Cardiac ventricle fibroblast (primary cell): ENCODE measurements around the gene DNAH6. TPM values are rescaled to one million over a fixed set of nuclear protein-coding genes. Genes with fewer than 3 reads are reported as not detected.

Source experiments
- total RNA-seq: library from RNA; depleted of rRNA; stranded (reverse); fragments of >200 nt; gene quantifications from 2 replicates; pipeline ENCODE4 v1.2.3, GENCODE V29; 2015

Gene DNAH6, protein sequence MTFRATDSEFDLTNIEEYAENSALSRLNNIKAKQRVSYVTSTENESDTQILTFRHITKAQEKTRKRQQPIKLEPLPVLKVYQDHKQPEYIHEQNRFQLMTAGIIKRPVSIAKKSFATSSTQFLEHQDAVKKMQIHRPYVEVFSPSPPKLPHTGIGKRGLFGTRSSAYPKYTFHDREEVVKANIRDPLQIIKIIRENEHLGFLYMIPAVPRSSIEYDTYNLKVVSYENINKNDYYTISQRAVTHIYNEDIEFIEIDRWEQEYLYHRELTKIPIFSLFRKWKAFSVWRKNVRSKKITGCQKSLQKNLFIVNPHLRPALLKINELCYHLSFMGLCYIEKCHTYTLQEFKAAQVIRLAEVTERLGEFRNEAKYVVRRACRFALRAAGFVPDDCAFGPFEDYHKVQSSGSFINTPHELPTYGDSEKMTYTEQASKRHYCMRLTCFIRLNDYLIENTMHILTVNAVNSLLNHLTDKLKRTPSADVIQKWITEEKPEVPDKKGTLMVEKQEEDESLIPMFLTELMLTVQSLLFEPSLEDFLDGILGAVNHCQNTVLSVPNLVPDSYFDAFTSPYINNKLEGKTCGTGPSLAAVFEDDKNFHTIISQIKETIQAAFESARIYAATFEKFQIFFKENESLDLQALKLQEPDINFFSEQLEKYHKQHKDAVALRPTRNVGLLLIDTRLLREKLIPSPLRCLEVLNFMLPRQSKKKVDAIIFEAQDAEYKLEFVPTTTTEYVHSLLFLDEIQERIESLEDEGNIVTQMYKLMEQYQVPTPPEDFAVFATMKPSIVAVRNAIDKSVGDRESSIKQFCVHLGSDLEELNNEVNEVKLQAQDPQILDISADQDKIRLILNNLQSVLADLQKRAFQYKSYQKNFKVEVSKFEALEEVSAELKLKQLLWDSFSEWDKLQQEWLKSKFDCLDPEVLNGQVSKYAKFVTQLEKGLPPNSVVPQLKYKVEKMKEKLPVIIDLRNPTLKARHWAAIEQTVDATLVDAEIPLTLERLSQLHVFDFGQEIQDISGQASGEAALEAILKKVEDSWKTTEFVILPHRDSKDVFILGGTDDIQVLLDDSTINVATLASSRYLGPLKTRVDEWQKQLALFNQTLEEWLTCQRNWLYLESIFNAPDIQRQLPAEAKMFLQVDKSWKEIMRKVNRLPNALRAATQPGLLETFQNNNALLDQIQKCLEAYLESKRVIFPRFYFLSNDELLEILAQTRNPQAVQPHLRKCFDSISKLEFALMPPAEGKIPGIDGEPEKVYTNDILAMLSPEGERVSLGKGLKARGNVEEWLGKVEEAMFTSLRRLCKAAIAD (N-terminal part only)
- 0.10 TPM in 1 of 2 replicates, not detected in the other for total RNA-seq

GRCh38 chr2:84516234-84516986 lies at the start of gene DNAH6:
DNAH6 (plus strand) TSS chr2:84516498; CDS start chr2:84517827, 1,329 bp downstream.

Other genes with a start within 250 kb of the DNAH6 start
- gene SUCLG1, start 57.2 kb upstream of the DNAH6 start, total RNA-seq, result 33.5 and 44.3 TPM in 2 replicates